T follicular helper cell (primary cell): Measurements from ENCODE around the gene PCDH9.

ENCODE experiments used
- DNase-seq: peaks from one replicate; pipeline ENCODE4 v3.0.0-alpha.2; 2020; ENCODE audit warnings: low read depth

The PCDH9 gene

GRCh38 chr13:66520511-66521355 lies 709.4 kb downstream of the PCDH9 start:
- DNase-seq = no peak

GRCh38 chr13:66519259-66519658 lies 710.9 kb downstream of the PCDH9 start:
- DNase-seq = no peak

GRCh38 chr13:66518068-66518467 lies 712.1 kb downstream of the PCDH9 start:
- no peak for DNase-seq

- no peak for DNase-seq
These were observed 716.4 kb downstream of the PCDH9 start for GRCh38 chr13:66513728-66514127.

- no peak for DNase-seq
These were observed 721.0 kb downstream of the PCDH9 start for GRCh38 chr13:66509175-66509574.

- DNase-seq = no peak
These were observed 721.8 kb downstream of the PCDH9 start for GRCh38 chr13:66508153-66508909.

- DNase-seq = no peak
These were observed 723.2 kb downstream of the PCDH9 start for GRCh38 chr13:66506979-66507378.

- DNase-seq = no peak
These were observed 723.9 kb downstream of the PCDH9 start for GRCh38 chr13:66506051-66506777.

- no peak for DNase-seq
These were observed 726.2 kb downstream of the PCDH9 start for GRCh38 chr13:66503890-66504289.

- no peak for DNase-seq
These were observed 729.0 kb downstream of the PCDH9 start for GRCh38 chr13:66501181-66501580.

- DNase-seq = no peak
These were observed 737.7 kb downstream of the PCDH9 start for GRCh38 chr13:66492479-66492878.

- DNase-seq = no peak
These were observed 738.9 kb downstream of the PCDH9 start for GRCh38 chr13:66491251-66491650.

GRCh38 chr13:66489586-66489985 lies 740.5 kb downstream of the PCDH9 start:
- no peak for DNase-seq

- no peak for DNase-seq
These were observed 741.0 kb downstream of the PCDH9 start for GRCh38 chr13:66489172-66489571.

- DNase-seq = no peak
These were observed 746.4 kb downstream of the PCDH9 start for GRCh38 chr13:66483712-66484111.

GRCh38 chr13:66482836-66483235 lies 747.3 kb downstream of the PCDH9 start:
- DNase-seq = no peak

- no peak for DNase-seq
These were observed 752.3 kb downstream of the PCDH9 start for GRCh38 chr13:66477816-66478215.

- DNase-seq = no peak
These were observed 755.1 kb downstream of the PCDH9 start for GRCh38 chr13:66475061-66475460.

GRCh38 chr13:66469745-66470144 lies 760.4 kb downstream of the PCDH9 start:
- DNase-seq = no peak

GRCh38 chr13:66468656-66469055 lies 761.5 kb downstream of the PCDH9 start:
- no peak for DNase-seq

GRCh38 chr13:66462187-66462586 lies 767.9 kb downstream of the PCDH9 start:
- DNase-seq = no peak

- no peak for DNase-seq
These were observed 769.1 kb downstream of the PCDH9 start for GRCh38 chr13:66461021-66461420.

- no peak for DNase-seq
These were observed 770.5 kb downstream of the PCDH9 start for GRCh38 chr13:66459634-66460033.
